Kasumi-1 (cell line): Measurements from ENCODE around the gene FMNL2.
A peak's percentile ranks its signal among the peaks of the same experiment; 100 is the strongest.
"Not testable (repeated sequence)": the region's sequence is repeated elsewhere in the genome, so short reads cannot be mapped to it uniquely, and the experiment has no call there.

Experiments
- DNase-seq, 2 experiments: peaks; one replicate each; lab custom pipeline; 2025; lab: John Stamatoyannopoulos, UW

FMNL2 gene

GRCh38 chr2:152470861-152471854 is 136.2 kb downstream of the FMNL2 start:
- DNase-seq = no peak

- DNase-seq = no peak
Measured at GRCh38 chr2:152472481-152472887, 137.5 kb downstream of the FMNL2 start.

DNA sequence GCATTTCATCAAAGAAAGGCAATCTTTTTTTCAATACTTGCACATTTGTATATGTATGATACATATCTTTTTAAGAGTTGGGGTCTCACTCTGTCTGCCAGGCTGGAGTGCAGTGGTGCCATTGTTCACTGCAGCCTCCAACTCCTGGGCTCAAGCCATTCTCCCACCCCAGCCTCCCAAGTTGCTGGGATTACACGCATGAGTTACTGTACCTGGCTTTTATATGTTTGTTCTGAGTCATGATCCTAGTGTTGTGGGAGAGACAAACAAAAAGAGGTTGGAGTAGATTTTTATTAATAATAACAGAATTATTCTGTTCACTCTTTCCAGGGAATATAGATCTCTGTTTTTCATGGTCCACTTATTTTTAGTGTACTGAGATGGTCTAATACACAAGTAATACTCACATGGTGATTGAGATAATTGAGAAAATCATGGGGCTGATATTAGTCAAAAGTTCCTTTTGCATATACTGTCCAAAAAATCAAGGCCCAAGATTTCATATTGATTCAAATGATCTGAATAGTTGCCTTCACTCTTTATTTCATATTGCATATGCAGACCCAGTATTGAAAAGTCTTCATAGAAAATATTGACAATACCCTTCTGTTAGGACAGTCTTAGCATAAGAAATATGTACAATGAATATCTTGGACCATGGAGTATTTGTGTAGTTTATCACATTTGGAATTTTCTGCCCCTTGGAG is 138.3 kb downstream of the FMNL2 start:
- no peak for DNase-seq

- not testable (repeated sequence) for DNase-seq
Measured at GRCh38 chr2:152474523-152474922, 139.5 kb downstream of the FMNL2 start.

DNA sequence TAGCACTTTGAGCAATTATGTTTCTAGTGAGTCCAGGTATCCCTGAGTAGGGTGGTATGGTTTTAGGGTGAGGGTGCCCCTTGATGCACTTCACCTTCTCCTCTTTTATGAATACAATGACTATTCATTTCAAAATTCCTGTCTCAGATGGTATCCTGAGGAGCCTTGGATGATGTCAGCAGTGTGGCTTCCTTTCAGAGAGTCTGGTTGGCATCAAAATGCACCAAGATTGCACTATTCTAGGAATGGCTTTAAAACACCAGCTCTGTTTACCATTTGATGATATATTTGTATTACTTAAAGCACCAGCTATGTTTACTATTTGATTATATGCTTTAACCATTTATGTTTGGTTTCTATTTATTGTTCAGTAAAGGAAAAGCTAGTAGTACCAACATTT is 141.0 kb downstream of the FMNL2 start:
- no peak for DNase-seq

DNA sequence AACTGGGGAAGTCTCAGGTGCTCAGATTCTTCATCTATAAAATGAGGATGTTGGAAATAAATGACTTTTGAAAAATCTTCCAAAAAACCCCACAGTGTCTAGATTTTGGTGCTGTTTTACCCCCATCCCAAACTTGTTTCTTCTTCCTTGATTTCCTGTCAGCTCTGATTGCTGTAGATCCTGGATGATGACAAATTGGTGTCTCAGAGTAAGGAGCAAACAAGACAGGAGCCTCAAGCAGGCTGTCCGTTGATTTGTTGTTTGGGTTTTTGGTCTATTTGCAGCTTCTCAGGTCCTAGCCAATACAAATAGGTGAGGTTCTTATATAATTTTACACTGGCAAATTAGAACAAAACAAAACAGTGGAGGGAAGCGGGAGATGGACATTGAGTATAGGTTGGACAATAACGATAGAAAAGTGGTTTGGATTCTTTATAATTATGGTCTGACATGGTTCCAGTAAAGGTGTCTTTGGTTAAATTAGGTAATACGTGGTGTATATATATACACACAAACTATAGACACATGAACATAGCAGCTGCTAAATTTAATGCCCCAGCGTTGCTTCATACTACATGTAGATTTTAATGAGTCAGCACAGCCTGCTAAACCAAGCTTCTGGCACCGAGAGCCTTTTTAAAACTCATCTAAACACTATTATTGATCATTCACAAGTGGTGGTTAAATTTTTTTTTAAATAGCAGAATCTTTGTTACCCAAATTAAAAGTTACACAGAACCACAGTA is 142.5 kb downstream of the FMNL2 start:
- DNase-seq = no peak

GRCh38 chr2:152479282-152479681 is 144.3 kb downstream of the FMNL2 start:
- no peak for DNase-seq

DNA sequence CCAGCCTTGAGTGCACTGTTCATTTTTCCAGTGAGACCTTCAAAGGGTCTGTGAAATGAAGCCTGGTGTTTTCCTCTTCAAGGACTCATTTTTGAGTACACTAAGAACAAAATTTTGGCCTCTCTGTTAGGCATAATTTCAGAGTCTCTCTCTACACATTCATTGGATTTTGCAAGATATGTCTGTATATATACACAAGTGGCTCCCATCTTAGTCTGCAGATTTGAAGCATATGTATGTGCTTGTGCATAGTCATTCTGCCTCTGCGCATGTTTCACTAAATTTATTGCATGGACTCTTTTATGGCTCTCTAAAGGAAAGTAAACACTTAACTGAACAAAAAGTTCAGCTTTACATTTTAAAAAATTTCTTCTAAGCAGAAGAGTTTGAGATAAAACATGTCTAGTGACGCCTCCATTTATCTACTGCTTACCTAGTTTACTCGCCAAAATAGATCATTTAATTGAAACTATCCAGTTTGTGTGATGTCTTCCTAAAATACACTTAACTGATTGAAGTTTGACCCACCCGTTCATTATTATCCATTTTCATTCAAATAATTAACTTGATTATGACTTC is 145.9 kb downstream of the FMNL2 start:
- DNase-seq = no peak

DNA sequence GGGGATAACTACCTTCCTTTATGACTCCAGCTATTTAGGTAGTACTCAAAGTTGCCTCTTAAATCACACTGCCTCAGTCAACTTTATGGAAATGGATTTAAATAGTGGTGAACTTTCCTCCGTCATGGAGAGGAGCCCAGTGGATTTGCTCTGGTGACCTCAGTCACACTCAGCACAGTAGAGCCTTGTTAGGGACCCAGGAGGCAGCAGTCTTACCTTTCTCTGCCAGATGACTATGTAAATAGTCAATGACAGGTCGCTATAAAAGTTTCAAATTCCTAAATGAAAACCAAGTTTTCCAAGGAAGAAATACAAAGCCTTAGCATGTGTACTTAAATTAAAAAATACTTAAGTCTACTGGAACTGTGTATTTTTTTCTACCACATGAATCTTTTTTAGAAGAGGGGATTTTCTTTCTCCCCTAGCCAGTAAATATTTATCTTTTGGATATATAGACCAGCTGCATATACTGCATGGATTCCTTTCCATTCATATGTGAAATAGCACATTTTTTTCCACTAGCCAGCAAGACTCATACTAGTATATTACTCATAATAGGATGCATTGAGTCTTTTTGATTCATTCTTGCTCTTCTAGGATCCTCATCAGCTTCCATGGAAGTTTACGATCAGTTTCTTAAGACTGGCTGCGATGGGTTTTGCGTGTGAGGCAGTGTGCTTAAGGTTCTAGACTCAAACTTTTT is 147.1 kb downstream of the FMNL2 start:
- no peak for DNase-seq

- no peak for DNase-seq
Measured at GRCh38 chr2:152483276-152484063, 148.5 kb downstream of the FMNL2 start.

DNA sequence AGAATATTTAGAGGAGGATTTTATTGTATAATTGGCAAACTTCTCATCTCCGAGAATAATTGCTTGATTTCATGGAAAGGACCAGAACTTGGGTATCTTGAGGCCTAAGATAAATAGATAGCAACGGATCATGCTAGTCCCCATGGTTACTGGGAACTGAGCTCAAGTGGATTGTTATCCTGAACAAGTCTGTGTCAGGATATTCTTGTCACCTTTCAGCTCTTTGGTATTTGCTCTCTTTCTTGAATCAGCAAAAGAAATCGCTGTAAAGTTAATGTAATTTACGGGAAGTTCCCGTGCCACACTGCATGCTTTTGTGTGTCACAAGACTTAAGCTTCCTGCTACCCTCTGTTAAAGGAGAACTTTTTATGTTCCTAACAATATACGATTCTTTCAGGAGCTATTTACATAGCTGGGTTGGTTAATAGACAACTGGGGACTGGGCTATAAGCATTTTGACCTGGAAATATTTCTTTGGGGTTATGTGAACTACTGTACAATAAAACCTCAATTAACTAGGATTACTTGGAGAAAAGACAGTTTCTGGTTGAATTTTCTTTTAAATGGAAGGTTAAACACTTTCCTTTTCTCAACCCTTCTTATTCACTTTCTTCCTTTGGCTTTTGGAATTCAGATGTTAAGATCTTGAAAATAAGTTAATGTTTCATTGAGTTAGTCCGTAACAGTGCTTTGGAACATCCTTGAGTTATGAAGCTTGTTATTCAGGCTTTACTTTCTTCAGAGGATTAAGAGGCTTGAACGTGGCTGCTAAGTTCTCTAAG is 151.2 kb downstream of the FMNL2 start:
- DNase-seq = peak; percentile 60 to 72

DNA sequence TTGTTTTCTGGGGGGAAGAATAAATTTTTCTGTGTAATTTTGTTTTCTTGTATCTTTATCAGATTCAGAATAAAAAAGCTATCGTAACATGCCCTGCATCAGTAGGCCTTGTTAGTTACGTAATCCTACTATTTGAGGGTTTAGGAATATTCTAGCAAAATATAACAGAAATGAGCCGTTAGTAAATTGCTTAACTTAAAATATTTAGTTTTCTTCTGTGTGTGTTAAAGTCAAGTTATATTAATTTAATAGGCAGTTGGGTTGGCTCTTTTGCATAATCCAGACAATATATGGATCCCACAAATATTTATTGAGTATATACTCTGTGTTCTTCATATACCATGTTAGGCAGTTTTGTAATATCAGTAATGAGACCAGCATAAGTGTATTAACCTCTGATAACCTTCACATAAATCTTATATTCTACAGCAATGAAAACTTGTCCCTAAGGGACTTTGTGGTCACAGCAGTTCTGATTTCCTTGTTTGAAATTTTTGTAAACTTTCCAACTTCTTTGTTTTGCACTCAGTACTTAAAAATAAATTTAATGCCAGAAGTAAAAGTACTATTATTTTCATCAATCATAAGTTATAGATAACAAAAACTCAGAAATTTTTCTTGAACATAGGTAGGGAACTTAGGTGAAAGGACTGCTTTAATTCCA is 151.9 kb downstream of the FMNL2 start:
- DNase-seq = no peak

- no peak for DNase-seq
Measured at GRCh38 chr2:152488075-152488474, 153.1 kb downstream of the FMNL2 start.

DNA sequence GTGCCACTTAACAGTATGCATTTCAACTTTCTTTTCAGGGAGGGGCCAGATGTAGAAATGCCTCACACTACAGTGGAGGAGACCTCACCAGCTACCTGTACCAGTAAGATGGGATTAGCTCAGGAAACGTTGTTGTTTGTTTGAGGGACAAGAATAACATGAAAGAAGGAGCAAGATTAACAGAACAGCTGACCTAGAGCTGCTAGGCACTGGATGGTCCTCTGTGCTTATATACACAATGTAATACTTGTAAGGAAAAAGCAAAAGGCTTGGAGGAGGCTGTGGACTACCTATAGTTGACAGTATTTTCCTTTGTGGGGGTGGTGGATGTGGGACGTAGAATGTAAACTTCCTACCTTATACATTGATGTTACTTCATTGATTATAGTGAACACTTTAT is 154.4 kb downstream of the FMNL2 start:
- no peak for DNase-seq

DNA sequence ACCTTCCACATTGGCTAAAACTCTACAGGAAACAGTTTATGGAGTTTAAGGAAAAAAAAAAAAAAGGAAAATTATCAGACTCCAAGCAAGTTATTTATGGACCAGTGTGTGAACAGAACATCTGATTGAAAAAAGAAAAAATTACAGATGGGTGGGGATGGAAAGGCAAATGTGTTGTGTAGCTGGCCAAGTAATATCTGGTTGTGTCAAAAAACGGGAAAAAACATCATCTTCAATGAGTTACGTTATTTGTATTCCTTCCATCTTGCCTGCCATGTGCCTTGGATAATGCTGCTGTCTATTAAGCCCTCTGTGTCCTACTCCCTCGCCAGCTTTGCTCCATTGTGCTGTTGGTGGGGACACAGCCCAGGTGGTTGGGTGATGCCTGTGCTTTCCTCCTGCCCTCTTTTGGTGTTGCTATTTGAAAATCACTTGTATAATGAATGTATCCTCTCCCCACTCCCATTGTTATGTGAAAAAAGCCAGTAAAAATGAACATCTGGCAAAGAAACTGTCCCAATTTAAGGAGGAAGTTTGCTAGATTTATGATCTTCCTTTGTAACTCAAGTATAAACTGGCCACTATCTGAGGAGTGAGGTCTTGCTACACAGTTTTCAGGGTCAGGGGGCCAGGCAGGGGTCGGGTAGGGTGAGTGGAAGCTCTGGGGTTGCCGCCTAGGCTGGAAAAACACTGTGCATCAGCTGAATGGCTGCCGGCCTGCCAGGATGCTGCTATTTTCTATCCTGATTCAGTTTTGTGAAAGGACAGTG is 155.9 kb downstream of the FMNL2 start:
- peak in 1 of 2 experiments; percentile 20 for DNase-seq

DNA sequence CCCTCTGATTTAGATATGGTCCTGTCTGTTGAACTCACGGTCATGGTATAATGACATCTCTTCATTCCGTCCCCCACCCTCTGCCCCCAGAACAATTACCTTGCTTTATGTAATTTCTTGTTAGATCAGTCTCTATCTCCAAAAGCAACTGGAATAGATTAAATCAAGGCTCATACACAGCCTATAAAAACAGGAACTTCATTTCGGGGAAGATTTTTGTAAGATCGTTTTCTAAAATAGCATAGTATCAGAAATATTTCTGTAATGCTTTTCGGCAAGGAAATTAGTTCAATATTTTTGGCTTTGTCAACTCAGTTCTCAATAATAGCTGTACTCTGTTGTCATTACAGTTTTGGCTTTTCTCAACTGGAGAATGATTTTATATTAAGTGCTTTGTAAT is 157.2 kb downstream of the FMNL2 start:
- DNase-seq = no peak

GRCh38 chr2:152492911-152493310 is 157.9 kb downstream of the FMNL2 start:
- DNase-seq = no peak

GRCh38 chr2:152493417-152493816 is 158.4 kb downstream of the FMNL2 start:
- peak; percentile 30 to 40 for DNase-seq
